ENCODE results near the gene LIN54. TPM values are rescaled to one million over a fixed set of nuclear protein-coding genes. Genes with fewer than 3 reads are reported as not detected.
"Not testable (repeated sequence)": the region's sequence is repeated elsewhere in the genome, so short reads cannot be mapped to it uniquely, and the experiment has no call there.

The LIN54 gene
- total RNA-seq, 1 donor from 2014 or later = 14.7 TPM

DNA sequence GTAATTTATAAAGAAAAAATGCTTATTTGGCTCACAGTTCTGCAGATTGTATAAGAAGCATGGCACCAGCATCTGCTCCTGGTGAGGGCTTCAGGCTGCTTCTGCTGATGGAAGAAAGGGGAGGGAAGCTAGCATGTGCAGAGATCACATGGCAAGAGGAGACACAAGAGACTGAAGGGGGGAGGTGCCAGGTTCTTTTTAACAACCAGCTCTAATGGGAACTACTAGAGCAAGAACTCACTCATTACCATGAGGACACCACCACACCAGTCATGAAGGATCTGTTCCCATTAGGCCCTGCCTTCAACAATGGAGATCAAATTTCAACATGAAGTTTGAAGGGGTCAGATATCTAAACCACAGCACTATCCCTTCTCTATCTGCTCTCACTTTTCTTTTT is 14.9 kb upstream of the LIN54 start:
- Histone ChIP-seq H3K36me3 (no peaks in the 10 kb centered on the region), H3K4me3 (no peak overlapping the region), H3K9me3 (peaks cover 3% of the 10 kb centered on the region), H3K27ac (no peak overlapping the region), H3K4me1 (no peaks in the 10 kb centered on the region), H3K27me3 (ENCODE audit: low read depth) (no peaks in the 10 kb centered on the region)
- DNase-seq (no peak), ATAC-seq (no peak)
- TF ChIP-seq, protein P1, sequence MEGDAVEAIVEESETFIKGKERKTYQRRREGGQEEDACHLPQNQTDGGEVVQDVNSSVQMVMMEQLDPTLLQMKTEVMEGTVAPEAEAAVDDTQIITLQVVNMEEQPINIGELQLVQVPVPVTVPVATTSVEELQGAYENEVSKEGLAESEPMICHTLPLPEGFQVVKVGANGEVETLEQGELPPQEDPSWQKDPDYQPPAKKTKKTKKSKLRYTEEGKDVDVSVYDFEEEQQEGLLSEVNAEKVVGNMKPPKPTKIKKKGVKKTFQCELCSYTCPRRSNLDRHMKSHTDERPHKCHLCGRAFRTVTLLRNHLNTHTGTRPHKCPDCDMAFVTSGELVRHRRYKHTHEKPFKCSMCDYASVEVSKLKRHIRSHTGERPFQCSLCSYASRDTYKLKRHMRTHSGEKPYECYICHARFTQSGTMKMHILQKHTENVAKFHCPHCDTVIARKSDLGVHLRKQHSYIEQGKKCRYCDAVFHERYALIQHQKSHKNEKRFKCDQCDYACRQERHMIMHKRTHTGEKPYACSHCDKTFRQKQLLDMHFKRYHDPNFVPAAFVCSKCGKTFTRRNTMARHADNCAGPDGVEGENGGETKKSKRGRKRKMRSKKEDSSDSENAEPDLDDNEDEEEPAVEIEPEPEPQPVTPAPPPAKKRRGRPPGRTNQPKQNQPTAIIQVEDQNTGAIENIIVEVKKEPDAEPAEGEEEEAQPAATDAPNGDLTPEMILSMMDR (IDR thresholded peaks at IDR 0.05) = no peak
- intact Hi-C loops (cut with DNase I) = no loop called here

DNA sequence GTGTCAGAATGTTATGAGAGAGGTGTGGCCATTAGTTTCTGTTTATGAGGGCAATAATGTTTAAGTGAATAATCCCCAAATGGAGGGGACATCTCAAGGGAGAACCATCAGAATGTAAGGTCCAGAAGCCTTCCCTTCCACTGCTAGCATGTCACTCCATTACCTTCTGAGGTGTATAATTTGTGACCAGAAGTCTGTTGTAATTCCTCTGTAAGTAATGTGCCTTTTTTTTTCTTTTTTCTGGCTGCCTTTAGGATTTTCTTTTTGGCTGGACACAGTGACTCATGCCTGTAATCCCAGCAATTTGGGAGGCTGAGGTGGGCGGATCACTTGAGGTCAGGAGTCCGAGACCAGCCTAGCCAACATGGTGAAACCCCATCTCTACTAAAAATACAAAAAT is 13.6 kb upstream of the LIN54 start:
- no peak for ATAC-seq
- intact Hi-C loops (cut with DNase I) = no loop called here
- Histone ChIP-seq H3K9me3 (peaks cover 3% of the 10 kb centered on the region), H3K4me3 (no peak overlapping the region), H3K4me1 (no peaks in the 10 kb centered on the region), H3K27ac (no peak overlapping the region), H3K36me3 (no peaks in the 10 kb centered on the region), H3K27me3 (ENCODE audit: low read depth) (no peaks in the 10 kb centered on the region)
- DNase-seq = no peak
- TF ChIP-seq, protein P1 (IDR thresholded peaks at IDR 0.05) = no peak

DNA sequence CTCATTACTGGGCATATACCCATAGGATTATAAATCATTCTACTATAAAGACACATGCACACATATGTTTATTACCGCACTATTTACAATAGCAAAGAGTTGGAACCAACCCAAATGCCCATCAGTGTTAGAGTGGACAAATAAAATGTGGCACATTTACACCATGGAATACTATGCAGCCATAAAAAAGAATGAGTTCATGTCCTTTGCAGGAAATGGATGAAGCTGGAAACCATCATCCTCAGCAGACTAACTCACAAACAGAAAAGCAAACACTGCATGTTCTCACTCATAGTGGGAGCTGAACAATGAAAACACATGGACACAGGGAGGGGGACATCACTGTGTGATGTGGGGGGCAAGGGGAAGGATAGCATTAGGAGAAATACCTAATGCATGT is 13.0 kb upstream of the LIN54 start:
- intact Hi-C loops (cut with DNase I) = not testable (repeated sequence)

DNA sequence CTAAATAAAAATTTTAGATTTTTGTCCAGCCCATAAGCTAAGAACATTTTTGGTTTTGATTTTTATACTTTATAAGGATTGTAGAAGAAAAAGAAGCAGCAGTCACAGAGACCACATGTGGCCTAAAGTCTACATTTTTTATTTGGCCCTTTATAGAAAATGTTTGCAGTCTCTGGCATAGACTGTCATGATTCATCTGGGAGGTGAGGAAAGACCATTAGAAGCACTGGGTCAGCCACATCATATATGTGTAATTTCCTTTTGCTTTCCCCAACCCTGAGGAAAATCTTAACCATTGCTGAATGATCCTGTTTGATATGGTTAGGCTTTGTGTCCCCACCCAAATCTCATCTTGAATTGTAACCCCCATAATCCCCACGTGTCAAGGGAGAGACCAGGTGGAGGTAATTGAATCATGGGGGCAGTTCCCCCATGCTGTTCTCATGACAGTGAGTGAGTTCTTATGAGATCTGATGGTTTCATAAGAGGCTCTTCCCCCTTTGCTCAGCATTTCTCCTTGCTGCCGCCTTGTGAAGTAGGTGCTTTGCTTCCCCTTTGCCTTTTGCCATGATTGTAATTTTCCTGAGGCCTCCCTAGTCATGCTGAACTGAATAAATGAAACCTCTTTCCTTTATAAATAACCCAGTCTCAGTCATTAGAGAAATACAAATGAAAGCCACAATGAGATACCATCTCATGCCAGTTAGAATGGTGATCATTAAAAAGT is 12.3 kb upstream of the LIN54 start:
- no peaks in the 10 kb centered on the region for H3K4me1 ChIP-seq
- TF ChIP-seq, protein P1 (IDR thresholded peaks at IDR 0.05) = no peak
- H3K9me3 ChIP-seq = peaks cover 3% of the 10 kb centered on the region
- H3K27me3 ChIP-seq (ENCODE audit: low read depth) = no peaks in the 10 kb centered on the region
- H3K27ac ChIP-seq = no peak overlapping the region
- ATAC-seq (peak; percentile 21 to 39), DNase-seq (no peak)
- intact Hi-C loops (cut with DNase I) = no loop called here
- H3K4me3 ChIP-seq = no peak overlapping the region
- no peaks in the 10 kb centered on the region for H3K36me3 ChIP-seq

More for the DNA sequence above, 13.0 kb upstream of the LIN54 start:
- H3K27ac ChIP-seq; H3K9me3 ChIP-seq; ATAC-seq; H3K36me3 ChIP-seq; DNase-seq; H3K4me3 ChIP-seq; H3K4me1 ChIP-seq; H3K27me3 ChIP-seq (ENCODE audit: low read depth): not testable (repeated sequence)

DNA sequence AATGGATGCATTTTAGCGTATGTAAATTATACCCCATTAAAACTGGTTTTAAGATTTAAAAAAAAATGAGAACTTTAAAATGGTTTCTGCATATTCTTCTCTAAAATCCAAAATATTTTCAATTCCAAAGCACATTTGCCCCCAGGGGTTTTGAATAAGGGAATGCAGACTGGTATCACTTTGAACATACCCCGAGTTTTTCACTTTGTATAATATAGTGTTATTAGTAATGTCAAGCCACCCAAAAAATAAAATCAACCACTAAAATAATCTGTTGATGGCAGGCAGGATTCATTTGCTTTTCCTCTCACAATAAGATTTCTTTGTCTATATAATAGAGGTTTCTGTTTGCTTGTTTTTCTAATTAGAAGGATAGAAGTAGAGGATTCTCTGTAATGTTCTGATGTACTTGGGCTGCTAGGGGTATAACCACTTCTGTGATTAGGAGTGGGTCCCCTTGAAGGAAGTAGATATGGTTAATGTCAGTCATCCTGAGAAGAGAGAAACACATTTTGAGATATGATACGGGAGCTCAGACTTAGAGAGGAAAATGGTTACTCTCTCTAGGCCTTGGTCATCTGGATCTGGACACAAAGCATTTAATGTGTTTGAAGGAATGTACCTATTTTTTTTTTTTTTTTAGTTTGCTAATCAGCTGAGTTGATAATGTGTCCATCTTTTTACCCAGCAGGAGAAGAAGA is 9.3 kb upstream of the LIN54 start:
- DNase-seq = no peak
- Histone ChIP-seq H3K4me1 (no peaks in the 10 kb centered on the region), H3K4me3 (no peak overlapping the region), H3K27me3 (ENCODE audit: low read depth) (no peaks in the 10 kb centered on the region), H3K9me3 (peaks cover under 1% of the 10 kb centered on the region), H3K36me3 (no peaks in the 10 kb centered on the region), H3K27ac (no peak overlapping the region)
- no peak for ATAC-seq
- TF ChIP-seq, protein P1 (IDR thresholded peaks at IDR 0.05) = no peak
- intact Hi-C loops (cut with DNase I) = no loop called here

DNA sequence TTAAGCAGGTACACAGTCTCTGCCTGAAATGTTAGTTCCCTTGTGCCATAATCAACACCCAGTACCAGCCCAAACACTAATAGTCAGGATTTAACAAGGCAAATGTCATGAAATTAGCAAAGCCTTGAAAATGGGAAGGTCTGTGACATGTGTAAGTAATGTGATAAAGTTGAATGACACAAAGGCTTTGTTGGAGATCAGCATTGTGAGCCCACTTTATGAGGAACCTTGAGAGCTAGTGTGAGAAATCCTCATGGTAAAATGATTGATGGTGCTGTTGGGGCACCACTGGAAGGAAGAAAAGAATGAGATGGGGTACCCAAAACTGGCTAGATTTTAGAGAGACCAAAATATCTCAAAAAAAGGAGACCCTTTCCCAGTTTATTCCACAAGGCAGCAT is 3.3 kb upstream of the LIN54 start:
- DNase-seq = no peak
- no peaks in the 10 kb centered on the region for H3K27me3 ChIP-seq (ENCODE audit: low read depth)
- H3K27ac ChIP-seq = peak overlapping the region; percentile 77
- H3K4me1 ChIP-seq = peaks cover 25% of the 10 kb centered on the region
- no peaks in the 10 kb centered on the region for H3K36me3 ChIP-seq
- TF ChIP-seq, protein P1 (IDR thresholded peaks at IDR 0.05) = no peak
- no peak for ATAC-seq
- H3K4me3 ChIP-seq = peak overlapping the region; percentile 90
- no peaks in the 10 kb centered on the region for H3K9me3 ChIP-seq
- intact Hi-C loops (cut with DNase I) = no loop called here

All from lower lobe of right lung (tissue), 2 donors.